Measurements from ENCODE around the gene SCCPDH. TPM values are rescaled to one million over a fixed set of nuclear protein-coding genes. Genes with fewer than 3 reads are reported as not detected.

SCCPDH gene
- total and polyA plus RNA-seq, 2 of the 13 experiments (the other 11 are each of a cell fraction or from before 2014, with no cell fraction given): 36.7 to 62.3 TPM

DNA sequence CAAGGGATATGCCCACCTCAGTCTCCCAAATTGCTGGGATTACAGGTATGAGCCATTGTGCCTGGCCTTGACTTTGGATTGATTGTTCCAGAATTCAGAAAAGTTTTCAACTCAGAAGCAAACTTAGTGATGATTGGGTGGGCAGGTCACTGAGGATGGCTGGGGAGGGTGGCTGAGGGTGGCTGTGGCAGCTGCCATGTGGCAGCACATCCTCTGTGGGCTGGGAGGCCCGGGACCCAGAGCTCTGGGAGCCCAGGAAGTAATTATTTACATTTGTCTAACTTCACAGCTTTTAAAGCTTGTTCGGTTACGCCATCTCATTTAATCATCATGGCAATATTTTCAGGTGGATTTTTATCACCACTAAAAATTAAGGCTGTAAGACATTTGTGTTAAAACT lies 76.1 kb downstream of the SCCPDH start (continued):
- TF ChIP-seq, protein P1, sequence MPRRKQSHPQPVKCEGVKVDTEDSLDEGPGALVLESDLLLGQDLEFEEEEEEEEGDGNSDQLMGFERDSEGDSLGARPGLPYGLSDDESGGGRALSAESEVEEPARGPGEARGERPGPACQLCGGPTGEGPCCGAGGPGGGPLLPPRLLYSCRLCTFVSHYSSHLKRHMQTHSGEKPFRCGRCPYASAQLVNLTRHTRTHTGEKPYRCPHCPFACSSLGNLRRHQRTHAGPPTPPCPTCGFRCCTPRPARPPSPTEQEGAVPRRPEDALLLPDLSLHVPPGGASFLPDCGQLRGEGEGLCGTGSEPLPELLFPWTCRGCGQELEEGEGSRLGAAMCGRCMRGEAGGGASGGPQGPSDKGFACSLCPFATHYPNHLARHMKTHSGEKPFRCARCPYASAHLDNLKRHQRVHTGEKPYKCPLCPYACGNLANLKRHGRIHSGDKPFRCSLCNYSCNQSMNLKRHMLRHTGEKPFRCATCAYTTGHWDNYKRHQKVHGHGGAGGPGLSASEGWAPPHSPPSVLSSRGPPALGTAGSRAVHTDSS (CRISPR knock-in tag; conservative IDR thresholded peaks at IDR 0.05): no peak
- TF ChIP-seq NFKB2 (CRISPR knock-in tag; IDR thresholded peaks at IDR 0.05; ENCODE audit: borderline replicate concordance) (no peak), NPAS2 (CRISPR knock-in tag; IDR thresholded peaks at IDR 0.05; ENCODE audit: borderline replicate concordance) (no peak)
- TF ChIP-seq, protein P2, sequence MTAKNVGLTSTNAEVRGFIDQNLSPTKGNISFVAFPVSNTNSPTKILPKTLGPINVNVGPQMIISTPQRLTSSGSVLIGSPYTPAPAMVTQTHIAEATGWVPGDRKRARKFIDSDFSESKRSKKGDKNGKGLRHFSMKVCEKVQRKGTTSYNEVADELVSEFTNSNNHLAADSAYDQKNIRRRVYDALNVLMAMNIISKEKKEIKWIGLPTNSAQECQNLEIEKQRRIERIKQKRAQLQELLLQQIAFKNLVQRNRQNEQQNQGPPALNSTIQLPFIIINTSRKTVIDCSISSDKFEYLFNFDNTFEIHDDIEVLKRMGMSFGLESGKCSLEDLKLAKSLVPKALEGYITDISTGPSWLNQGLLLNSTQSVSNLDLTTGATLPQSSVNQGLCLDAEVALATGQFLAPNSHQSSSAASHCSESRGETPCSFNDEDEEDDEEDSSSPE (CRISPR knock-in tag; IDR thresholded peaks at IDR 0.05): no peak

DNA sequence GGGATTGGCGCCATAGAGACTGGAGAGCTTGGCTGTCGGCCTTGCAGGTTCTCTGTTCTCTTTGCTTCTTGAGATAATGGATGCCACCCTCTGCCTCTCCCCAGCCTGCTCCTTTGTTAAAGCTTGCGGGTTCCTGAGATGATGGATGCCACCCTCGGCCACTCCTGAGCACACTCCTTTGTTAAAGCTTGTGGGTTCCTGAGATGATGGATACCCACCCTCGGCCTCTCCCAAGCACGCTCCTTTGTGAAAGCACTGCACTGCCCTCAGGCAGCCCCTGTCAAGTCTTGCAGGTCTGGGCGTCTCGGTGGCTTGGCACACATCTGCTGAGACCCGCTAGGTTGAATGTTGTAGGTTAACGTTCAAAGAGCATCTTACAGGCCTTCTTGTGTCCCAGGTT lies 76.5 kb downstream of the SCCPDH start:
- FAIRE-seq: no peak
- 20% methylated on average over 9 of the region's 10 CpGs for WGBS (ENCODE audit: low lambda C conversion rate)
- H3K27ac ChIP-seq (ENCODE audit: extremely low read length, insufficient read depth, low read length): peak overlapping the region; percentile 36
- peaks cover 2 to 32% of the 10 kb centered on the region in 2 experiments; a peak in 4 of 5 replicates for H3K27me3 ChIP-seq (ENCODE audit: control insufficient read depth in 1 of 2, insufficient read depth in 2 of 2, low read length in 2 of 2)
- ATAC-seq: peak; percentile 34
- no peaks in the 10 kb centered on the region for H3K9me3 ChIP-seq (ENCODE audit: low read length)
- peak overlapping the region in 2 of 3 experiments; percentile 30 to 31; a peak in 4 of 6 replicates for H3K4me3 ChIP-seq (replicated peaks in 1 of 3; ENCODE audit: insufficient read depth in 1 of 3, low read depth in 2 of 3, low read length in 3 of 3)
- peaks cover 68% of the 10 kb centered on the region for H3K4me1 ChIP-seq (ENCODE audit: insufficient read depth, low read length)
- TF ChIP-seq ZNF430 (CRISPR knock-in tag; IDR thresholded peaks at IDR 0.05) (0 out of 2 replicates have a peak, but pooled peaks have one; percentile 27), NFE2L1 (CRISPR knock-in tag; IDR thresholded peaks at IDR 0.05; ENCODE audit: borderline replicate concordance) (no peak), ZFP82 (CRISPR knock-in tag; IDR thresholded peaks at IDR 0.05; ENCODE audit: borderline replicate concordance) (no peak), HOXA9 (CRISPR knock-in tag; IDR thresholded peaks at IDR 0.05; ENCODE audit: borderline replicate concordance) (no peak), SP4 (CRISPR knock-in tag; IDR thresholded peaks at IDR 0.05) (no peak), ZNF598 (CRISPR knock-in tag; IDR thresholded peaks at IDR 0.05; ENCODE audit: borderline replicate concordance) (0 out of 2 replicates have a peak, but pooled peaks have one; percentile 17), ZMYM4 (CRISPR knock-in tag; IDR thresholded peaks at IDR 0.05) (no peak), ZNF350 (CRISPR knock-in tag; IDR thresholded peaks at IDR 0.05; ENCODE audit: borderline replicate concordance, low read depth) (0 out of 2 replicates have a peak, but pooled peaks have one; percentile 4)
- TF ChIP-seq, protein P3, sequence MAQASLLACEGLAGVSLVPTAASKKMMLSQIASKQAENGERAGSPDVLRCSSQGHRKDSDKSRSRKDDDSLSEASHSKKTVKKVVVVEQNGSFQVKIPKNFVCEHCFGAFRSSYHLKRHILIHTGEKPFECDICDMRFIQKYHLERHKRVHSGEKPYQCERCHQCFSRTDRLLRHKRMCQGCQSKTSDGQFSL (CRISPR knock-in tag; IDR thresholded peaks at IDR 0.05): no peak
- TF ChIP-seq, protein P4, sequence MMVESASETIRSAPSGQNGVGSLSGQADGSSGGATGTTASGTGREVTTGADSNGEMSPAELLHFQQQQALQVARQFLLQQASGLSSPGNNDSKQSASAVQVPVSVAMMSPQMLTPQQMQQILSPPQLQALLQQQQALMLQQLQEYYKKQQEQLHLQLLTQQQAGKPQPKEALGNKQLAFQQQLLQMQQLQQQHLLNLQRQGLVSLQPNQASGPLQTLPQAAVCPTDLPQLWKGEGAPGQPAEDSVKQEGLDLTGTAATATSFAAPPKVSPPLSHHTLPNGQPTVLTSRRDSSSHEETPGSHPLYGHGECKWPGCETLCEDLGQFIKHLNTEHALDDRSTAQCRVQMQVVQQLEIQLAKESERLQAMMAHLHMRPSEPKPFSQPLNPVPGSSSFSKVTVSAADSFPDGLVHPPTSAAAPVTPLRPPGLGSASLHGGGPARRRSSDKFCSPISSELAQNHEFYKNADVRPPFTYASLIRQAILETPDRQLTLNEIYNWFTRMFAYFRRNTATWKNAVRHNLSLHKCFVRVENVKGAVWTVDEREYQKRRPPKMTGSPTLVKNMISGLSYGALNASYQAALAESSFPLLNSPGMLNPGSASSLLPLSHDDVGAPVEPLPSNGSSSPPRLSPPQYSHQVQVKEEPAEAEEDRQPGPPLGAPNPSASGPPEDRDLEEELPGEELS (CRISPR knock-in tag; IDR thresholded peaks at IDR 0.05): no peak
- no TSS peak for BruUV-seq (replicated peaks)
- peak overlapping the region; percentile 10; the same call in 1 of the 2 replicates for H3K9ac ChIP-seq (ENCODE audit: insufficient read depth, low read depth, low read length)
- POLR2A ChIA-PET: interaction anchor here (0.6 kb wide), 1 partner anchor 183 kb away, joined by 4 read pairs; no protein-coding TSS in a partner anchor
- intact Hi-C loops (cut with micrococcal nuclease; ENCODE audit: unreplicated experiment): no loop called here
- peak overlapping the region; percentile 71 for H3K4me2 ChIP-seq (ENCODE audit: low read depth, low read length)
- H3K36me3 ChIP-seq (replicated peaks in 1 of 2; ENCODE audit: control insufficient read depth in 1 of 2, insufficient read depth in 2 of 2, low read length in 2 of 2): no peaks in the 10 kb centered on the region
- CTCF ChIA-PET (ENCODE audit: low intra/inter-chr PET ratio, low total read pairs): interaction anchor here (0.6 kb wide), 1 partner anchor 9 kb away, joined by 3 read pairs; no protein-coding TSS in a partner anchor
- in situ Hi-C loops (cut with HindIII; ENCODE audit: extremely low pct_ligation_motif_present, low pct_unique_long_range_greater_than_20kb): no loop called here
- no peaks in the 10 kb centered on the region for H3K79me2 ChIP-seq (ENCODE audit: insufficient read depth, low read length)
- H4K20me1 ChIP-seq (ENCODE audit: insufficient read depth, low read length): no peaks in the 10 kb centered on the region; the same call in 1 of the 2 replicates
- no peak for DNase-seq (ENCODE audit: low spot score)
- H2AFZ ChIP-seq (ENCODE audit: low read length): no peak overlapping the region

Data from HepG2 (cell line).